GM19239 (cell line): ENCODE results near the gene ORC1.
A peak's percentile ranks its signal among the peaks of the same experiment; 100 is the strongest.

ENCODE experiments used
- DNase-seq: peaks from one replicate; pipeline ENCODE4 v3.0.0; 2011; ENCODE audit warnings: low spot score; ENCODE audit not compliant: insufficient read length
- FAIRE-seq: peaks from 2 replicates; lab custom pipeline; 2011; peaks lifted over from hg19 to GRCh38; lab: Jason Lieb, UNC

ORC1 gene

DNA sequence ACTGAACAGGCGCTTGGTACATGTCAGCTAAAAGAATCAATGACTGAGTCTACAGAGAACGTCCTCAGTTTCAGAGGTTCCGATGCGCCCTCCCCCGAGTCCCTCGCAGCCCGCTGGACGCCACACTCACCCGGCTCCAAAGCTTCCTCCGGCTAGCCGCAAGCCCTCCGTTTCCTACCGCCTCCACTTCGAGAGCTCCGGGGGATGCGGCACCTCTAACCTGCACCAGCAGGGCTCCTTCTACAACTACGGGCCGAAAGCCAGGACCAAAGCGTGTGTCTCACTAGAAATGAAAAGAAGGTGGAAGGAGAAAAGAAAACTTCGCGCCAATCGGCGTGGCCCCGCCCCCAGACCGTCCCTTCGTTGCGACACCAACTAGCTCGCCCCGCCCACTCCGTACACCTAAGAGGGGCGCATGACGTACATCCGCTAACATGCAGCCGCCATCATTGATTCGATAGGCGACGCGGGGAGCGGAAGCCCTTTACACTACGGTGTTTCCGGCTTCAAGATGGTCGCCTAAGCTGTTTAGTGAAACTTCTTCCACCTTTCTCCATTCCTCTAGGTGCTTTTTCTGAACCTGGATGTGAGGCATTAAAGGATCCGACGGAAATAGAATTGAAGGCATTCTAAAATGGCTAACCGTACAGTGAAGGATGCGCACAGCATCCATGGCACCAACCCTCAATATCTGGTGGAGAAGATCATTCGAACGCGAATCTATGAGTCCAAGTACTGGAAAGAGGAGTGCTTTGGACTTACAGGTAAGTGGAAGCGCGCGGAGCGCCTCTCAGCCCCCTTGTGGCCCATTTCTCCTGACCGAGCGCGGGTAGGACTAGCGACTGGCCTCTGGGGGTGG, at the start of gene ORC1, which contains the start of gene PRPF38A:
Gene ORC1 (minus strand): TSS at position 308 of the 859 bp plus-strand sequence. CDS start 2,200 bp downstream, outside the sequence.
Gene PRPF38A (plus strand): TSS at position 487 of the 859 bp plus-strand sequence. CDS start 148 bp downstream, at position 635.
- FAIRE-seq, result peak; percentile 99
- peak; percentile 71 for DNase-seq

DNA sequence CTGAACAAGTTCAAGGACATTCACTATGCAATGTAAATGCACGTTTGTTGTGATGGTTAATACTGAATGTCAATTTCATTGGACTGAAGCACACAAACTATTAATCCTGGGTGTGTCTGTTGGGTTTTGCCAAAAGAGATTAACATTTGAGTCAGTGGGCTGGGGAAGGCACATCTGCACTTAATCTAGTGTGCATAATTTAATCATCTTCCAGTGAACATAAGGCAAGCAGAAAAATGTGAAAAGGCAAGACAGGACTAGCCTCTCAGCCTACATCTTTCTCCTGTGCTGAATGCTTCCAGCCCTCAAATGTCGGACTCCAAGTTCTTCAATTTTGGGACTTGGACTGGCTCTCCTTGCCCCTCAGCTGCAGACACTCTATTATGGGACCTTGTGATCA, 40.2 kb upstream of the ORC1 start:
- DNase-seq (no peak), FAIRE-seq (no peak)

DNA sequence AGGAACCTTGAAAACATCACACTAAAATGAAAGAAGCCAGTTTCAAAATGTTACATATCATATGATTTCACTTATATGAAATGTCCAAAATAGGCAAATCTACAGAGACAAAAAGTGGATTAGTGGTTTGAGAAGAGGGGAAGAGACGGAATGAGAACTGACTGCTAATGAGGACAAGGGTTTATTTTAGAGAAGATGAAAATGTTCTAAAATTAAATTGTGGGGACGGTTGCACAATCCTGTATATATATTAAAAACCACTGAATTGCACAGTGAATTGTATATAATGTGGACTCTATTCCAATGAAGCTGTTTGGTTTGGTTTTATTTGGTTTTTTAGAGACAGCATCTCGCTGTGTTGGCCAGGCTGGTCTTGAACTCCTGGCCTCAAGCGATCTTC, 35.8 kb upstream of the ORC1 start:
- no peak for DNase-seq
- no peak for FAIRE-seq

DNA sequence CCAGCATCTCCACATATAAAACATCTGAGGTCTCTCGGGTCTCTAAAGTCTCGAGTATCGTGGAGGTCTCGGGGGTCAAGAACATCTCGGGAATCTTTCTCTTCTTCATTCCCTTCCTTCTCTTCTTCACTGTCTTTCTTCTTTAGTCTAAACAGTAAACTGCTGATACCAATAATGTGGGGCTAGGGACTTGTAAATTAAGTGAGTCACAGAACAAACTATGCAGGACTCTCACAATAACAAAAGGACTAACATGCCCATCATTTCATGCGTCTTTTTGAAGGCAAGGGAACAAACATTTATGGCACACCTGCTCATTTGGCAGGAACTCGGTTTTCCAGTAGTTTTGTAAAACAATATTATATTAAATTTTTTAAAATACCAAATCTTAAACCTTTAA, 32.6 kb upstream of the ORC1 start:
- no peak for DNase-seq
- no peak for FAIRE-seq

DNA sequence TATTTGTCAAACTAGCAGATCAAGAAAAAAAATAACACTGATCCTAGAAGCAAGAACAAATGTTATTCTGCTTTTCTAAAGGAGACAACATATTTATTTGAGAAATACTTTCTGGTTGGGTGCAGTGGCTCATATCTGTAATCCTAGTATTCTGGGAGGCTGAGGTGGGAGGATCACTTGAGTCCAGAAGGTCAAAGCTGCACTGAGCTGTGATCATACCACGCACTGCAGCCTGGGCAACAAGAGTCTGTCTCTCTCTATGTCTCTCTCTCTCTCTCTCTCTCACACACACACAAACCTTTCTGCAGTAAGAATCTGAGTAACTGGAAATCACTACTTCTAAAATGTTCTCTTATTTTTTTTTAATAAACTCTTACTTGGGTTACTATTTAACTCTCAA, 31.4 kb upstream of the ORC1 start:
- DNase-seq (no peak), FAIRE-seq (no peak)

DNA sequence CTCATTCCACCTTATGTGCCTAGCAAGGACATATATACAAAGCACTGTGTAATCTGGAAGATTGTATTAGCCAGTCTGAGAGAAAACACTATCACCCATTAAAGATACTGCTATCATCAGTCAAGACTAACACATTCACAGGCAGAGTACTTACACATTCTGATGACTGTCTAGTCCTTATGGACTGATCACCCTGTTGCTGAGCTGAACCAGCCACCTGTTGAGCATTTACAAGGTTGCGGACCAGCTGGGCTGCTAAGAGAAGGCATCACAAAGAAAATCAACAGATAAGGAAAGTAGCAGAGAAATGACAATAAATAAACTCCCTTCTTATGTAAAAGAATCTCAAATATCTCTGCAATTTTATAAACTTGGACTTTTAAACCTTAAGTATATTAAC, 31.0 kb upstream of the ORC1 start:
- DNase-seq (no peak), FAIRE-seq (no peak)

DNA sequence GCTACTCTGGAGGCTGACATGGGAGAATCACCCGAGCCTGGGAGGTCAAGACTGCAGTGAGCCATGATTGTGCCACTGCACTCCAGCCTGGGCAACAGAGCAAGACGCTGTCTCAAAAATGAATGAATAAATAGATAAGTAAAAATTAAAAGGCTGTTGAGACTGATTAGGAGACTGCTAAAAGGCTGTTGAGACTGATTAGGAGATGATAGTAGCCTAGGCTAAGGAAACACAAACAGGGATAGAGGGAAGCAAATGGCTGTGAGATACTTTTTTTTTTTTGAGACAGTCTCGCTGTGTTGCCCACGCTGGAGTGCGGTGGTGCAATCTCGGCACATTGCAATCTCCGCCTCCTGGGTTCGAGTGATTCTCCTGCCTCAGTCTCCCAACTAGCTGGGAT, 28.6 kb upstream of the ORC1 start:
- FAIRE-seq (no peak), DNase-seq (no peak)

DNA sequence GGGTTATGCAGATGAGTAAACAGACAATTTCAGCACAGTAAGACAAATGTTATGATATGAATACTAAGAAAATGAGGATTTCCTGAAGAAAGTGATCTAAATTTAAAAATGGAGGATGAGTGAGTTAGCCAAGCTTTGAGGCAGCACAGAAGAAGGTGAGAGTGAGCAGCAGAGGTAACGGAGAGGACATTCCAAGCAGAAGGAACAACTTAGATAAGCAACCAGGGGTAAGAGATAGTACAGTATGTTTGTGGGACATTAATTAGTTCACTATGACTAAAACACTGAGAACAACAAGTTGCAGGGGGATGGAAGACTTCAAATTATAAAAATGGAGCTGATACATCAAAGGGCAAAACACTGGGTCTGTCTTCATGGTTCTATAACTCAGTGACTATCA, 22.9 kb upstream of the ORC1 start:
- DNase-seq (no peak), FAIRE-seq (no peak)

DNA sequence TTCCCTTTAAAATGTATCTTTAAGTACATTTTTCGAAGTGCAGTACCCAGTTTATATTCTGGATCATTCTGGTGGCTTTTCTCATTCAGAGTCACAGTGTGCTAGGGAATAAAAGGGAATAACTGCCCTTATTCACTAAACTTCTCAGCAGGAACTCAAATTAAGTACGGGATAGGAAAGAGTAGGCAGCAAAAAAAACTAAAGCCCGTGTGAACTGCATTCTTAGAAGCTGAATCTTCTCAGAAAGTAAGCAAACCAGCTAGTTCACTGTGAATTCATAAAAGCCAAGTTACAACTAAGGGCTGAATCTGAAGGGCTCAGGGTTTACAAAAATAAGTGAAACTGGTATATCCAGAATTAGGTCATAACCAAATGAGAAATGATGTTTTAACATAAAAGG, 22.1 kb upstream of the ORC1 start:
- DNase-seq (no peak), FAIRE-seq (no peak)

DNA sequence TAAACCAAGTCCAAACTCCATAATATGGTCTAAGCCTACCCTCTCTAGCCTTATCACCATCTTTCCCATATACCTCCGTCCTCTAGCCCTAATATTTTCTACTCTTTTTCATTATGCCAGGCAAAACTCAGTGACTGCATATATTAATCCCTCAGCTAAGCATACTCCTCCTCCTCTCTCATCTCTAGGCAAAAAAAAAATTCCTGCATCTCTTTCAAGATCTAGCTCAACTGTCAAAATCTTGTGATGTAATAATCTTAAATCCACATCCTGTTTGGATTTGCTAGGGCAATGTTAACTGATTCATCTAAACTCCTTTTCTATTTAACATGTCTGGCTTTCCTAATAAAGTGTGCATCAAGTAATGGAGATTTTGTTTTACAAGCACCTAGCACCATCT, 20.6 kb upstream of the ORC1 start:
- no peak for DNase-seq
- FAIRE-seq, result peak; percentile 14

DNA sequence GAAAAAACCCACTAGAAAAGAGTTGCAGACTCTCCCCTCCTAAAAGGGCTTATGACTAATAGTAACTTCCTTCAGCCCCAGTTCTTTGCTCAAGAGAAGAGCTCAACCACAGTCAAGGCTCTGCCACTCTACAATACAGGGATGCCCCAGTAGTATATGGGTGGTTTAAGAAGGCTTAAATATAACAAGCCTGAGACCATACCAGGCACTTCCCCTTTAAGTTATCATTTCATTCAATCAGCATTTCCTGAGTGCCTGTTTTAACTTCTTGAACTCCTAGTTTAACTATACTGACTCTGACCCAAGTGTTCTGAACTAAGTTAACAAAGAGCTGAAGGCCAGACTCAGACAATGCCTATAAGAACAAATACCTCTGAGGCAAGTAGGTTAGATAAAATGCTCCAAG, 20.0 kb upstream of the ORC1 start:
- DNase-seq (no peak), FAIRE-seq (no peak)

DNA sequence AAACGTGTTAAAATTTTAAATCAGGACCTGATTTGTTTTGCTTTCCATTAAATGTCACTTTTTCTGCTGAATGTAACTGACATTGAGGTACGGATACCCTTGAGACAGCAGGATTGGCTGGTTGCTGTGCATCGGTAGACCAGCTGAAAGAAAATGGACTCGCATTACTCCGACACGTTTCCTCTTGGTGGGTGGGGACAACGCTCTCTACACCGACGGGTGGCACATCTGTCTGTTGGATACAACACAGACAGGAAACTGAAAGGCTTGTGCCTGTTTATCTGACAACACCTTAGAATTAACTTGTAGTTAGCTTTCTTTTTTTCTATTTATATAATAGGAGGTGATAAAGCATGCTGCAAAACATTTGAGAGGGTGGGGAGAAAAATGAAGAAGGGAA, 19.5 kb upstream of the ORC1 start:
- no peak for FAIRE-seq
- no peak for DNase-seq

DNA sequence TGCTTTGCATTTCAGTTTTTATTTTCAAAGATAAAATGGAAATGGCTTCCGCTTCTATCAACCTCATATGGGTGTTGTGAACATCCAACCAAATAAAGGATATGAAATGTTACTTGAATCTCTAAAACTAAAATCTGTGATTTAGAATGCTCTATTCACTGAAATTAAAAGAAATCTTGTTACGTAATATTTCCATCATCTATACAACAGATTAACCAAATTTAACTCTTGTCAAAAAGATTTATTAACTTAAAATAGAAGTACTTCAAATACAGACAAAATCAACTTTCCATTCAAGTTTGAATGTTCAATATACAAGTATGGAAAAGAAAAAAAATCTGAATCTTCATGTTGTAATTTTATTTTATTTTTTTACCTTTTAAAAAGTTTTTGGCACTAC, 18.8 kb upstream of the ORC1 start:
- FAIRE-seq (no peak), DNase-seq (no peak)

DNA sequence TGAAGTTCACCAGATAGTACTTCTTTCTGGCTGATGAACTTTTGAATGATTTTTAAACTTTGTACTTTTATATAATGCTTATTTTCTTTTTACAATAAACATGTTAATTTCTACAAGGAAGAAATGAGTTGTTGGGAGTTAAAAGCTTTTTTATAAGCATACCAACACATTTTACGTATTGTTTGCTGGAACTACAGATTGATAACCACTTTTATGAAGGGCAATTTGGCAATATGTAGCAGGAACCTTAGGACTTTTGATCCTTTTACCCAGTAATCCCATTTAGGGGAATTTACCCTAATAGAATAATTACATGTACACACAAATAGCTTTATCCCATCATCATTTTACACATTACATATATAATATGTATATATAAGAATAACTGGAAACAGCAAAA, 16.5 kb upstream of the ORC1 start:
- DNase-seq (no peak), FAIRE-seq (no peak)

DNA sequence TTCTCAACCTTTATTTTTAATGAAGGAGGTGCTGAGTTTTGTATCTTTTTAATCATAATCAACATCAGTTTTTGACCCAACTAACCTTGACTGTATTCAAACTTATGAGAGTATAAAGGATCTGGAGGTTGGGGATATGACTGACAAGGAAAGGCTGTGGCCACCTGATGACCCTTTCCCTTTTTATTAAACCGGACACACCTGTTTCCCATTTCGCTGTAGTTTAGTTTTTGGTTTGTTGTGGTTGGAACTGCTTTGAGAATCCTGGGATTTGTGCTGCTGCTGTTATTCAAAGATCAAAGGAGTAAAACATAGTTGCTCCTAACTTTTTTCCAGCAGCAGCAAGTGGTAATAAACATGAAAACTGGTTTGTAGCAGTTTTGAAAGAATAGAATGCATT, 12.6 kb upstream of the ORC1 start:
- FAIRE-seq (no peak), DNase-seq (no peak)

DNA sequence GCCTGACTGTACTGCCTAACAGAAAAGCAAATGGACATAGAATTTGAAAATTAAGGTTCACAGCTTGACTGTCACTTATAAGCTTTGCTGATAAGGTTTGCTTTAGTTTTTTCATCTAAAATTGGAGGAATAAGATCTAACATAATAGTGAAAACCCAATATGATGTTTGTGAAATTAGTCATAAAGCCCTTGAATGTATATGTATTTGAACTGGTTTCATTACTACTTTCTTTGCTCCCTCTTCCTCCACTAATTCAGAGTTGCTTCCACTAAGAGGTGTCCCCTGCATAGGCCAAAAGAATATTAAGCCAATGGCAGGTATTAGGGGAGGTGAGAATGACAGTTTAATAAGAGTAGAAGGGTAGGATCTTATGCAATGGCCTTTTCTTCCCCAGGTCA, 10.7 kb upstream of the ORC1 start:
- FAIRE-seq, result no peak
- no peak for DNase-seq

DNA sequence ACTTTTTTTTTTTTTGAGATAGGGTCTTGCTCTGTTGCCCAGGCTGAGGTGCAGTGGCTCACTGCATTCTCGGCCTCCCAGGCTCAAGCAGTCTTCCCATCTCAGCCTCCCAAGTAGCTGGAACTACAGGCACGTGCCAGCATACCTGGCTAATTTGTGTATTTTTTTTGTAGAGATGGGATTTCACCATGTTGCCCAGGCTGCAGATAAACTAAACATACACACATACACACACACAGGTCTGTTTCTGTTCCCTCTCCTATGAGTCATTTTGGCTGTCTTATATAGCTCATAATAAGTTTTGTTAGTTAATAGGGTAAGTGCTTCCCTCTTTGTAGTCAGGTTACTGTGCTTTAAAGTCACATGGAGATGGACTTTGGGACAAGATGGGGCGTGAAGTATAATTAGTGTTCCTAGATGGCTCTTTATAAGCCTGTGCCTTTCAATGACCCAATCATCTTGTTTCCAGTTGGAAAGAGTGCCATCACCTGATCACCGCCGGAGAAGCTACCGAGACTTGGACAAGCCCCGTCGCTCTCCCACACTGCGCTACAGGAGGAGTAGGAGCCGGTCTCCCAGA, 9.3 kb upstream of the ORC1 start:
- FAIRE-seq (no peak), DNase-seq (no peak)

DNA sequence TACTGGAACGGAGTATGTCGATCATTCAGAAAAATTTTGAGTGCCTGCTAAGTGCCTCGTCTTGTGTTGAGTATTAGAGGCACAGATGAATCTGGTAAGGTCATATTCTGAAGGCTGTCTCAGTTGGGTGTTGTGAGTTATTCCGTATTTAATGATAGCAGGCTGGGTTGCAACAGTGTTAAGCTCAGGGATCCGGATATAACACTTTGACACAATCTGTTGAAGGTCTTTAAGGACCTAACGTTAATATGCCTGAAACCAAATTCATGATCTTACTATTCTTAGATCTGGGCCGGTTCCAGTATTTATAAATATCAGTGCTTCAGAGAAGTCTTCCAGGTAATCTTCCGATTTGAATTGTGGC, 734 bp upstream of the ORC1 start:
- DNase-seq (no peak), FAIRE-seq (peak; percentile 42)

DNA sequence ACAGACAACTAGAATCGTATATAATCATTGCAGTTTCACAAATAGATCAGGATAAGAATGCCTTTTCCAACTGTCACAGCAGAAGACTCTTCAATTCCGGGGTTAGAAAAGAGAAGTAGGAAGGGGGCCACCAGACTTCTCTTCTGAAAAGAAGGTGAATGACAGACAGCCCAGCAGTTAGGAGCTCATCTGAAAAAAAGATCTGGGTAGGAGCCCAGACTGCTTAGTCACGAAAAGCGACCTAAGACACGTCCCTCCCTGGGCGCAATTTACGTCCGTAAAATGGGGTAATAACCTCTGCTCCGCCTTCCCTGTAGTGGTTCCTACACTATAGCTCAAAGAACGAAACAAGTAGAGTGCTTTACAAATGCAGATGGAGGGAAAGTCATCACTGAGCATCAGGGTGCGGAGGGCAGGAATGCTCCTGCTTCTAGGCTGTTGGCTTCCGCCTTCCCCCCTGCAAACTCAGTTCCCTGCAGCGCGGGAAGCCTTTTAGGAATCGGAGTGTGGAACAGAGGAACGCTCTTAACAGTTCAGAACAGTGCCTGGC, 582 bp downstream of the ORC1 start:
- DNase-seq (peak; percentile 22), FAIRE-seq (peak; percentile 75)

DNA sequence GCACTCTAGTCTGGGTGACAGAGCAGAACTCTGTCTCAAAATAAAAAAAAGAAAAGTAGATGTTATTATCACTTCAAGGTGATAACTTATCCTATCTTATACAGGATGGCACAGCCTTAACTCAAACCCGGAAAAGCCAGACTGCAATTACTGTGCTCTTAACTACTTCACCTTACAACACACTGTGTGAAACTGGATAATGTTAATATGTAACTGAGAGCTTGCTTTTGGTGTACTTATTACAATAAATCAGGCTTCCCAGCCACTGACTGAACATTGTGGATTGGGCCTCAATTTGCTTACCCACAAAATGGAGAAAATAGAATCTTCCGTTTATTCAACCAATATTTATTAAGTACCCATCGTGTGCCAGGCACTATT, 1.4 kb downstream of the ORC1 start:
- no peak for FAIRE-seq
- peak; percentile 9 for DNase-seq

DNA sequence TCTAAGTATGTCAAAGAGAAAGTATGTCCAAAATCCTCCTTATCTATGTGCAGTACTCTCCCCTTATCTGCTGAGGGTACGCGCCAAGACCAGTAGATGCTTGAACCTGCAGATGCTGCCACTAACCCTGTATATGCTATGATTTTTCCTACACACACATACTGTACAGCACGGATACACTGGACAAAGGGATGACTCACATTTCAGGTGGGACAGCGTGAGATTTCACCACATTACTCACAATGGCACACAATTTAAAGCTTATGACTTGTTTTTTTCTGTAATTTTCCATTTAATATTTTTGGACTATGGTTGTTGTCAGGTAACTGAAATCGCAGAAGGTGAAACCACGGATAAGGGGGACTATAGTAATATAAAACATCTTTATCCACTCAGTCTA, 4.1 kb downstream of the ORC1 start:
- FAIRE-seq, result no peak
- DNase-seq, result no peak

DNA sequence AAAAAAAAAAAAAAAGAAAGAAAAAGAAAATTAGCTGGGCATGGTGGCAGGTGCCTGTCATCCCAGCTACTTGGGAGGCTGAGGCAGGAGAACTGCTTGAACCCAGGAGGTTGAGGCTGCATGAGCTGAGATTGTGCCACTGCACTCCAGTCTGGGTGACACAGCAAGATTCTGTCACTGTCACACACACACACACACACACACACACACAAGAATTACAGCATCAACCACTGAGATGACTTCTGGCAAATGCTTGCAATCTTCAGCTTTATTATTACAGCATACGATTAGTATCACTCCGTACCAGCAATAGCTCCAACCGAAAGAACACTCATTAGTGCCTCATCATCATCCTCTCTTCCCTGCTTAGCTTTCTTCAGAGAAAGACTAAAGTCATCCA, 4.6 kb downstream of the ORC1 start:
- FAIRE-seq (no peak), DNase-seq (no peak)
